ENCODE results near the gene GDF15.
A peak's percentile ranks its signal among the peaks of the same experiment; 100 is the strongest.

Gene GDF15

GRCh38 chr19:18418483-18419194 lies 32.7 kb downstream of the GDF15 start:
- WGBS, 2 donors (ENCODE audit: extremely low coverage in 2 of 2, insufficient read length in 2 of 2, insufficient replicate concordance in 1 of 2) = no CpG with 5 or more reads among the region's 39 CpGs
- Histone ChIP-seq H3K23ac (ENCODE audit: low read depth, low read length, poor library complexity) (peak overlapping the region; percentile 94), H2BK5ac (ENCODE audit: low read length) (peak overlapping the region; percentile 89), H2BK120ac (ENCODE audit: low read depth, low read length) (peak overlapping the region; percentile 29), H4K91ac (ENCODE audit: low read depth, low read length, poor library complexity) (peak overlapping the region; percentile 56), H2AFZ (ENCODE audit: low read length) (peak overlapping the region; percentile 56), H4K8ac (ENCODE audit: low read depth, low read length) (no peak overlapping the region), H3K36me3 (replicated peaks in 1 of 2; ENCODE audit: control insufficient read depth in 2 of 2, insufficient read depth in 2 of 2, low read length in 2 of 2) (peaks cover 0 to 15% of the 10 kb centered on the region in 2 donors), H3K9ac (ENCODE audit: low read depth, low read length, poor library complexity) (peak overlapping the region; percentile 17), H3K14ac (ENCODE audit: low read length) (peak overlapping the region; percentile 33), H3K4me1 (ENCODE audit: control insufficient read depth in 2 of 2, insufficient read depth in 1 of 2, low read depth in 1 of 2, low read length in 2 of 2) (peaks cover 29 to 65% of the 10 kb centered on the region in 2 donors), H3K4me3 (ENCODE audit: low read length in 2 of 2) (peak overlapping the region; percentile 65 to 83), H3K9me3 (replicated peaks in 1 of 2; ENCODE audit: control insufficient read depth in 2 of 2, insufficient read depth in 1 of 2, low read depth in 1 of 2, low read length in 2 of 2) (peaks cover 0 to 2% of the 10 kb centered on the region in 2 donors), H2BK15ac (ENCODE audit: low read length) (peak overlapping the region; percentile 92), H3K4ac (ENCODE audit: low read length) (no peak overlapping the region), H3K79me1 (ENCODE audit: low read depth, low read length) (peaks cover 11% of the 10 kb centered on the region), H3K27me3 (ENCODE audit: control insufficient read depth in 3 of 3, insufficient read depth in 3 of 3, low read depth in 1 of 3, low read length in 3 of 3) (peaks cover 0 to 20% (median 0%) of the 10 kb centered on the region in 3 experiments), H3K4me2 (ENCODE audit: insufficient read depth, low read length, poor library complexity, severe bottlenecking) (peak overlapping the region; percentile 65), H2AK5ac (ENCODE audit: low read depth, low read length) (peak overlapping the region; percentile 91), H3K18ac (ENCODE audit: low read length) (peak overlapping the region; percentile 22), H2BK12ac (ENCODE audit: low read length) (peak overlapping the region; percentile 18), H3K27ac (replicated peaks; ENCODE audit: low read length) (no peak overlapping the region)
- no peak for DNase-seq (ENCODE audit: low spot score)

GRCh38 chr19:18419195-18419698 lies 33.3 kb downstream of the GDF15 start, which contains the start of gene SSBP4:
Gene SSBP4 (plus strand): TSS chr19:18419398. CDS start chr19:18419649, 251 bp downstream.
- Histone ChIP-seq H2BK12ac (ENCODE audit: low read length) (peak within 1 kb of the TSS; percentile 90), H3K36me3 (replicated peaks in 1 of 2; ENCODE audit: control insufficient read depth in 2 of 2, insufficient read depth in 2 of 2, low read length in 2 of 2) (peaks cover 0 to 15% of the 10 kb centered on the region in 2 donors), H3K9me3 (replicated peaks in 1 of 2; ENCODE audit: control insufficient read depth in 2 of 2, insufficient read depth in 1 of 2, low read depth in 1 of 2, low read length in 2 of 2) (peaks cover 0 to 2% of the 10 kb centered on the region in 2 donors), H4K91ac (ENCODE audit: low read depth, low read length, poor library complexity) (peak within 1 kb of the TSS; percentile 56), H3K18ac (ENCODE audit: low read length) (peak within 1 kb of the TSS; percentile 98), H2BK5ac (ENCODE audit: low read length) (peak within 1 kb of the TSS; percentile 89), H3K27me3 (ENCODE audit: control insufficient read depth in 3 of 3, insufficient read depth in 3 of 3, low read depth in 1 of 3, low read length in 3 of 3) (peaks cover 0 to 20% (median 0%) of the 10 kb centered on the region in 3 experiments), H4K8ac (ENCODE audit: low read depth, low read length) (no peak within 1 kb of the TSS), H3K23ac (ENCODE audit: low read depth, low read length, poor library complexity) (peak within 1 kb of the TSS; percentile 94), H2AFZ (ENCODE audit: low read length) (peak within 1 kb of the TSS; percentile 56), H3K4ac (ENCODE audit: low read length) (peak within 1 kb of the TSS; percentile 69), H3K9ac (ENCODE audit: low read depth, low read length, poor library complexity) (peak within 1 kb of the TSS; percentile 91), H3K79me1 (ENCODE audit: low read depth, low read length) (peaks cover 11% of the 10 kb centered on the region), H3K14ac (ENCODE audit: low read length) (peak within 1 kb of the TSS; percentile 82), H2BK15ac (ENCODE audit: low read length) (peak within 1 kb of the TSS; percentile 92), H3K27ac (replicated peaks; ENCODE audit: low read length) (no peak within 1 kb of the TSS), H3K4me3 (ENCODE audit: low read length in 2 of 2) (peak within 1 kb of the TSS; percentile 83 to 86), H3K4me1 (ENCODE audit: control insufficient read depth in 2 of 2, insufficient read depth in 1 of 2, low read depth in 1 of 2, low read length in 2 of 2) (peaks cover 35 to 70% of the 10 kb centered on the region in 2 donors), H3K4me2 (ENCODE audit: insufficient read depth, low read length, poor library complexity, severe bottlenecking) (peak within 1 kb of the TSS; percentile 92), H2AK5ac (ENCODE audit: low read depth, low read length) (peak within 1 kb of the TSS; percentile 91), H2BK120ac (ENCODE audit: low read depth, low read length) (peak within 1 kb of the TSS; percentile 77)
- DNase-seq (ENCODE audit: low spot score) = peak; percentile 76
- WGBS, 2 donors (ENCODE audit: extremely low coverage in 2 of 2, insufficient read length in 2 of 2, insufficient replicate concordance in 1 of 2) = no CpG with 5 or more reads among the region's 80 CpGs

GRCh38 chr19:18419699-18420460 lies 33.9 kb downstream of the GDF15 start:
- Histone ChIP-seq H3K4ac (ENCODE audit: low read length) (no peak overlapping the region), H2AK5ac (ENCODE audit: low read depth, low read length) (peak overlapping the region; percentile 77), H2AFZ (ENCODE audit: low read length) (peak overlapping the region; percentile 56), H3K14ac (ENCODE audit: low read length) (peak overlapping the region; percentile 82), H3K27ac (replicated peaks; ENCODE audit: low read length) (no peak overlapping the region), H4K8ac (ENCODE audit: low read depth, low read length) (no peak overlapping the region), H3K18ac (ENCODE audit: low read length) (peak overlapping the region; percentile 96), H4K91ac (ENCODE audit: low read depth, low read length, poor library complexity) (no peak overlapping the region), H3K4me3 (ENCODE audit: low read length in 2 of 2) (peak overlapping the region; percentile 83 to 86), H2BK12ac (ENCODE audit: low read length) (peak overlapping the region; percentile 90), H3K9ac (ENCODE audit: low read depth, low read length, poor library complexity) (peak overlapping the region; percentile 91), H3K79me1 (ENCODE audit: low read depth, low read length) (peaks cover 15% of the 10 kb centered on the region), H2BK5ac (ENCODE audit: low read length) (peak overlapping the region; percentile 89), H3K23ac (ENCODE audit: low read depth, low read length, poor library complexity) (peak overlapping the region; percentile 53), H3K4me1 (ENCODE audit: control insufficient read depth in 2 of 2, insufficient read depth in 1 of 2, low read depth in 1 of 2, low read length in 2 of 2) (peaks cover 39 to 68% of the 10 kb centered on the region in 2 donors), H2BK120ac (ENCODE audit: low read depth, low read length) (peak overlapping the region; percentile 77), H3K36me3 (replicated peaks in 1 of 2; ENCODE audit: control insufficient read depth in 2 of 2, insufficient read depth in 2 of 2, low read length in 2 of 2) (peaks cover 0 to 15% of the 10 kb centered on the region in 2 donors), H3K27me3 (ENCODE audit: control insufficient read depth in 3 of 3, insufficient read depth in 3 of 3, low read depth in 1 of 3, low read length in 3 of 3) (peaks cover 0 to 20% (median 0%) of the 10 kb centered on the region in 3 experiments), H2BK15ac (ENCODE audit: low read length) (no peak overlapping the region), H3K9me3 (replicated peaks in 1 of 2; ENCODE audit: control insufficient read depth in 2 of 2, insufficient read depth in 1 of 2, low read depth in 1 of 2, low read length in 2 of 2) (peaks cover 0 to 2% of the 10 kb centered on the region in 2 donors), H3K4me2 (ENCODE audit: insufficient read depth, low read length, poor library complexity, severe bottlenecking) (peak overlapping the region; percentile 92)
- no peak for DNase-seq (ENCODE audit: low spot score)
- no CpG with 5 or more reads among the region's 97 CpGs for WGBS, 2 donors (ENCODE audit: extremely low coverage in 2 of 2, insufficient read length in 2 of 2, insufficient replicate concordance in 1 of 2)

Measured in neuronal stem cell (in vitro differentiated cells).